Measurements from ENCODE around the gene PIGU. TPM values are rescaled to one million over a fixed set of nuclear protein-coding genes. Genes with fewer than 3 reads are reported as not detected.

PIGU gene
- total and polyA plus RNA-seq, 11 donors = 10.8 to 24.8 (median 16.1) TPM

DNA sequence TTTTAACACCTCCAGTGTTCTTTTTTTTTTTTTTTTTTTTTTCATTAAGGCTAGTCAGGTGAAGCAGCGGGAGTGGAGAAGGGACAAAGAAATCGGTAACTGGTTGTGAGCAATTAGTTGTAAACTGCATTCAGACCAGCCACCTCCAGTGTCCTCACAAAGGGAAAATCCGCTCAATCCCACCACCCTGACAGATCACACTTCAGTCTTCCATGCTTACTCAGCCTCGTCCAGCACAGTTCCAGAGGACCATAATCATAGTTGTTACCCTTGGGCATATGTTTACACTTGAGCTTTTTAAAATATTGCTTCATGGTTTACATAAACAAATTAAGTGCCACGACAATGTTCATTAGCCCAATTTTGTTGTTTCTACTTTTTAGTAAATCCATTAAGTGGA lies 150.4 kb downstream of the PIGU start:
- 86 to 92% (median 89%) methylated on average over 5 of the region's 5 CpGs for WGBS, 4 donors
- intact Hi-C loops (cut with DNase I) = loop anchor here in 4 of 10 donors (5.0 to 10.0 kb wide), 4 partner anchors 52 to 332 kb away; no protein-coding TSS in a partner anchor
- no peaks in the 10 kb centered on the region for H3K27me3 ChIP-seq
- no peak for ATAC-seq
- H3K27ac ChIP-seq = peak overlapping the region; percentile 6 to 81 (median 58)
- DNase-seq = no peak
- peaks cover 0 to 69% (median 47%) of the 10 kb centered on the region in 9 donors for H3K36me3 ChIP-seq
- TF ChIP-seq, protein P1, sequence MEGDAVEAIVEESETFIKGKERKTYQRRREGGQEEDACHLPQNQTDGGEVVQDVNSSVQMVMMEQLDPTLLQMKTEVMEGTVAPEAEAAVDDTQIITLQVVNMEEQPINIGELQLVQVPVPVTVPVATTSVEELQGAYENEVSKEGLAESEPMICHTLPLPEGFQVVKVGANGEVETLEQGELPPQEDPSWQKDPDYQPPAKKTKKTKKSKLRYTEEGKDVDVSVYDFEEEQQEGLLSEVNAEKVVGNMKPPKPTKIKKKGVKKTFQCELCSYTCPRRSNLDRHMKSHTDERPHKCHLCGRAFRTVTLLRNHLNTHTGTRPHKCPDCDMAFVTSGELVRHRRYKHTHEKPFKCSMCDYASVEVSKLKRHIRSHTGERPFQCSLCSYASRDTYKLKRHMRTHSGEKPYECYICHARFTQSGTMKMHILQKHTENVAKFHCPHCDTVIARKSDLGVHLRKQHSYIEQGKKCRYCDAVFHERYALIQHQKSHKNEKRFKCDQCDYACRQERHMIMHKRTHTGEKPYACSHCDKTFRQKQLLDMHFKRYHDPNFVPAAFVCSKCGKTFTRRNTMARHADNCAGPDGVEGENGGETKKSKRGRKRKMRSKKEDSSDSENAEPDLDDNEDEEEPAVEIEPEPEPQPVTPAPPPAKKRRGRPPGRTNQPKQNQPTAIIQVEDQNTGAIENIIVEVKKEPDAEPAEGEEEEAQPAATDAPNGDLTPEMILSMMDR (IDR thresholded peaks at IDR 0.05) = no peak
- no peak for TF ChIP-seq POLR2A (IDR thresholded peaks at IDR 0.05)
- H3K4me3 ChIP-seq = no peak overlapping the region
- H3K4me1 ChIP-seq = peaks cover 8 to 74% (median 52%) of the 10 kb centered on the region in 12 donors
- no peaks in the 10 kb centered on the region for H3K9me3 ChIP-seq

- Histone ChIP-seq H3K4me3 (no peak overlapping the region), H3K36me3 (peaks cover 0 to 71% (median 42%) of the 10 kb centered on the region in 9 donors), H3K27ac (peak overlapping the region; percentile 6 to 81 (median 58)), H3K27me3 (no peaks in the 10 kb centered on the region), H3K4me1 (peaks cover 8 to 71% (median 52%) of the 10 kb centered on the region in 12 donors), H3K9me3 (no peaks in the 10 kb centered on the region)
- TF ChIP-seq, protein P1 (IDR thresholded peaks at IDR 0.05) = no peak
- TF ChIP-seq POLR2A (IDR thresholded peaks at IDR 0.05) = peak in 1 of 2 donors; percentile 30
- intact Hi-C loops (cut with DNase I) = loop anchor here in 4 of 10 donors (5.0 to 10.0 kb wide), 4 partner anchors 51 to 331 kb away; no protein-coding TSS in a partner anchor
- ATAC-seq (peak; percentile 55 to 83 (median 81)), DNase-seq (peak; percentile 45 to 87 (median 72))
- WGBS, 4 donors = 26 to 38% (median 33%) methylated on average over 14 of the region's 14 CpGs
These were observed 151.0 kb downstream of the PIGU start for GRCh38 chr20:34525709-34526416.

- no peak for TF ChIP-seq POLR2A (IDR thresholded peaks at IDR 0.05)
- TF ChIP-seq, protein P1 (IDR thresholded peaks at IDR 0.05) = no peak
- H3K27me3 ChIP-seq = no peaks in the 10 kb centered on the region
- no peak overlapping the region for H3K4me3 ChIP-seq
- 84 to 87% (median 86%) methylated on average over 7 of the region's 7 CpGs for WGBS, 4 donors
- no peaks in the 10 kb centered on the region for H3K9me3 ChIP-seq
- DNase-seq (no peak), ATAC-seq (no peak)
- peaks cover 0 to 70% (median 38%) of the 10 kb centered on the region in 9 donors for H3K36me3 ChIP-seq
- H3K4me1 ChIP-seq = peaks cover 8 to 73% (median 53%) of the 10 kb centered on the region in 12 donors
- peak overlapping the region in 10 of 12 donors; percentile 6 to 81 (median 66) for H3K27ac ChIP-seq
- intact Hi-C loops (cut with DNase I) = loop anchor here in 4 of 10 donors (5.0 to 10.0 kb wide), 4 partner anchors 51 to 331 kb away; no protein-coding TSS in a partner anchor
These were observed 151.6 kb downstream of the PIGU start for GRCh38 chr20:34525342-34525708.

DNA sequence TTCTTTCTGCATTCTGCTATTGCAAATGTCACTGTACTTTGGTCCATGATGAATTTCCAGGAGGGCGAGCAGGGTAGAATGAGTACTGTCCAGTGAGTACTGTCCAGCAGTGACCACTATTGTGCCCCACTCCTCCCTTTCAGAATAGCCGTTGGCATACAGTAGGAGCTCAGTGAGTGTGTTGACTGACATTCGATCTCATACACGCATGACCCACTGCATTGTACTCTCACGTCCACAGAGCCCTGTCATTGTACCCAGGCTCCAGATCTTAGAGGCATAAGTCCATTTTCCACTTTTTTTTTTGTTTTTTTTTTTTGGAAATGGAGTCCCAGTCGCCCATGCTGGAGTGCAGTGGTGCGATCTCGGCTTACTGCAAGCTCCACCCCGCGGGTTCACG lies 152.5 kb downstream of the PIGU start:
- Histone ChIP-seq H3K27me3 (no peaks in the 10 kb centered on the region), H3K9me3 (no peaks in the 10 kb centered on the region), H3K27ac (peak overlapping the region in 2 of 12 donors; percentile 39 to 81), H3K4me3 (no peak overlapping the region), H3K4me1 (peaks cover 8 to 66% (median 53%) of the 10 kb centered on the region in 12 donors), H3K36me3 (peaks cover 0 to 70% (median 38%) of the 10 kb centered on the region in 9 donors)
- TF ChIP-seq, protein P1 (IDR thresholded peaks at IDR 0.05) = no peak
- no peak for TF ChIP-seq POLR2A (IDR thresholded peaks at IDR 0.05)
- intact Hi-C loops (cut with DNase I) = loop anchor here in 5 of 10 donors (5.0 to 10.0 kb wide), 4 partner anchors 50 to 330 kb away; no protein-coding TSS in a partner anchor
- DNase-seq = no peak
- no peak for ATAC-seq
- WGBS, 4 donors = 83 to 95% (median 92%) methylated on average over 11 of the region's 11 CpGs

Measured in heart left ventricle (tissue), 16 donors.